Measurements from ENCODE around the gene RIC1.
"Not testable (repeated sequence)": the region's sequence is repeated elsewhere in the genome, so short reads cannot be mapped to it uniquely, and the experiment has no call there.

The RIC1 gene

DNA sequence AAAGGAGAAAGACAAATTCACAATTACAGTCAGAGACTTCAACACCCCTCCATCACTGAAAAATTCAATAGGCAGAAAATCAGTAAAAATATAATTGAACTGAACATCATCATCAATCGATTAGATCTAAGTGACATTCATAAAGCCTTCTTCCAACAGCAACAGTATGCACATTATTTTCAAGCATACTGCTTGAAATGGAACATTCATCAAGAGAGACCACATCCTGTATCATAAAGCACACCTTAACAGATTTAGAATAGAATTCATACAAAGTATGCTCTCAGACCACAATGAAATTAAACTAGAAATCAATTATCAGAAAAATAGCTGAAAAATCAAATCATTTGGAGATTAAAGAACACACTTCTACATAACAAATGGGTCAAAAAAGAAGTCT lies 164.9 kb downstream of the RIC1 start:
- no peak for DNase-seq

DNA sequence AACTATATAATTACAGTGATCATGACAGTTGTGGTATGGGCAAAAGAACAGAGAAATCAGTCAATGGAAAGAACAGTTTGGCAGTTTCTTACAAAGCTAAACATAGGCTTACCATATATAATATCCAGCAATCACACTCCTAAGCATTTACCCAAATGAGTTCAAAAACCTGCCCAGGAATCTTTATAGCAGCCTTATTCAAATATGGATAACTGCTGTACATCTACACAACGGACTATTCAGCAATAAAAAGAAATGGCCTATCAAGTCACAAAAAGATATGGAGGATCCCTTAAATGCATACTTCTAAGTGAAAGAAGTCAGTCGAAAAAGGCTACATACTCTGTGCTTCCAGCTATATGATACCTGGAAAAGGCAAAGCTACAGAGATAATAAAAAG lies 167.4 kb downstream of the RIC1 start:
- DNase-seq: no peak

DNA sequence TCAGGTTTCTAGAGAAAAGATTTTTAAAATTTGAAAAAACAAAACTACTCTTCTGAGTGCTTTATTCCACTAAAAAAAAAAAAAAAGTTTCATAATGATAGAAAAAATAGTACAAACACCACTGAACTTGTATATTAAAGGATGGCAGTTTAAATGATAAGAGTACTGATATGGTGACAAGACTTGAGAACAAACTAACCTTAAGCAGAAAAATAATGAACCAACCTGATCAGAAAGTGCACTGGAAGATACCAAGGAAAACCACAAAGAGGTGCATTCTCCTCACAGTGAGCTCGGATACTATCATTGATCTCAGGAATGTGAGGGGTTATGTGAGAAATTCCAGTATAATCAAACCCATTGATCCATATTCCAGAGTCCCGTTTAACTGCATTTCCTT lies 169.7 kb downstream of the RIC1 start:
- DNase-seq: no peak

DNA sequence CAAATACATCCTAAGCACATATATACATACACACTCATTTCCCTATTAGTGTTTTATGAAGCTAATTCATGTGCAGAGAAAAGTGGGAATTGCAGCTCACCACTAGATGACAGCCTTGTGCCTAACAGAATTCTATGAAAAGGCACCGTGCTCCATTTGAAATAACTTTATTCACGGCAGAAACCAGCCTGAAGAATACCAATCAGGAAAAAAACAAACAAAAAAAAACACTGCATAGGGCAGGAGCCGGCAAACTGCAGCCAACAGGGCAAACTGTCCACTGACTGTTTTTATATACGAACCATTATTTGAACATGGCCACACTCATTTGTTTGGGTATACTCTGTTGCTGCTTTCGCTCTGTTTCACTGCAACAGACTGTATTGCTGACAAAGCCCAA lies 170.4 kb downstream of the RIC1 start:
- peak; percentile 58 for DNase-seq

DNA sequence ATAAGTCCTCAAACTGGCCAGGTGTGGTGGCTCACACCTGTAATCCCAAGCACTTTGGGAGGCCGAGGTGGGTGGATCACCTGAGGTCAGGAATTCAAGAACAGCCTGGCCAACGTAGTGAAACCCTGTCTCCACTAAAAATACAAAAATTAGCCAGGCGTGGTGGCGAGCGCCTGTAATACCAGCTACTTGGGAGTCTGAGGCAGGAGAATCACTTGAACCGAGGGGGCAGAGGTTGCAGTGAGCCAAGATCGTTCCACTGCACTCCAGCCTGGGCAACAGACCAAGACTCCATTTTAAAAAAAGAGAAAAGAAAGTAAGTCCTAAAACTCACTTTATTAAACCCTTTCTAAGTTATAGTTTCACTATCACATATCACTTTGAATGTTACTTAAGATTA lies 171.5 kb downstream of the RIC1 start:
- not testable (repeated sequence) for DNase-seq

DNA sequence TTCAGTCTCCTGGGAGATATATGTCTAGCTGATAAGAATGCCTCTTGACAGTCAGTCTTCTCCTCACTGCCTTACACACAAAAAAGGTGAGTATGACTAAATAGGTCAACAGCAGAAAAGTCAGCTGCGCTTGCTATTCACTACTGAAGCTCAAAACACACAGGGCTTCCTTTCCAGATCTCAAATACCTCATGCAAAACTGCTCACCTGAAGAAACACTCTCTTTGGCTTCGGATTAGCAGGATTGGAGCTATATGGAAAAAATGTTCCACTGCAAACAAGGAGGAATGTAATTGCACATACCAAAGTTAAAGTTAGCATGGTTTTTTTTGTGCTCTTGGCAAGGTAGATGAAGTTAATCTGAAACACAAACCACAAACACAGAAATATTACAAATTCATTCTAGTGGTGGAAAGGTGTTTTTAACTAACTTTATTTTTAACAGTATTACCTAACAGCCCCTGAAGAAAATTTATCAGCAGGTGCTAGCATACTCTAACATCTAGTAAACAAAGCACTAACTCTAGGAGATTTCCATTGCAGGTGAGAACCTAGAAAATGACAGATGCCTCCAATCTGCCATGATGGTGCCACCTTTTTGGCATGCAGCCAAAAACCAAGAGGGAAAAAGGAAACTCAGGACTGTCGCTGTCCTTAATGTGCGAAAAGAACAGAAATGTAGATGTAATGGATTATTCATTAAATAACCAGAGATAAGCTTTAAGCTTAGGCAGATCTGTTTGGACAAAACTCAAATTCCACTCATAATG lies 172.2 kb downstream of the RIC1 start:
- DNase-seq: no peak

DNA sequence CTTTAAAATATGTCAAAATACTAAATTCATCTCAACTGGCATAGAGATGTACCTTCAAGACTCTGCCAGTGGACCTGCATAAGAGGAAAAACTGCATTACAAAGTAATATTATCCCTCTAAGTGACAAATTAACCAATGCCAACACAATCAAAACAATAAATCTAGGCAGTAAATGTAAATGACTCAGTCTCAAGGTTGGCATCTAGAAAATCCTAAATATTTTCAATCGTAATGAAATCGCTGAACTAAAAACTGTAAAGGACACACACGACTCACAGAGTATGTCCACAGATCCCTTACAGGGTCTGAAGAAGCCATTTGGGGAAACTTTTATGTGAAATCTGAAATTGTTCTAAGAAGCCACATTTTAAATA lies 172.8 kb downstream of the RIC1 start:
- no peak for DNase-seq

DNA sequence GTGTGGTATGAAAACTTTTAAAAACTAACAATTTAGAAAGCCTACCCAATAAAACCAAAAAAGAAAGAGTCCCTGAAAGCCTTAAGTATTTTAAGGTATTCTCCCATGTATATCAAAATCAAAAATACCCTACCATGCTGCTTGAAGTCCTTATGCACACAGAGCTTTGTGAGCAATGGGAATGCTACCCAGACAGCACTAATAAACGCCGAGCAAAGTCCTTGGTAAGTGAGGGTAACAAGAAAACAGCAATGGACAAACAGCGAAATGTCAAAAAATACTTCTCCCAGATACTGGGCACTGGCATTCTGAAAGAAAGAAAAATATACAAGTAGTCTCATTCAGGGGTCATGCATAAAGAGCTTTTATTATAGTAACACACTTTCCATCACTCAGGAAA lies 176.6 kb downstream of the RIC1 start:
- DNase-seq: no peak

DNA sequence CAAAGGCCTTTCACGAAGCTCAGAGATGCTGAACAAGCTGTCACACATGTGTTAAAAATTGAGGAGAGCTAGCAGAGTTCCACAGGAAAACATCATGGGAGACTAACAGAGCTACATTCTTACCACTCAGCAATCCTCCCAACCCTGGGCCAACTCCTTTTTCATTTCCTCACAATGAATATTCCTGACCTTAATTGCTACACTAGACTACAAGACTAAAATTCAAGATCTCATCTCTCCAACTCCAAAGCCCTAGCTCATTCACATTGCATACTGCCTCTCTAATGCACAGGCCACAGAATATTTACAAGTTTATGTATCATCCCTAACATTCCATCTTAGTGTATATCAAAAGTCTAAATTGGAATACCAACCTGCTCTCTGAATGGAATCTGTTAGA lies 182.8 kb downstream of the RIC1 start:
- no peak for DNase-seq

DNA sequence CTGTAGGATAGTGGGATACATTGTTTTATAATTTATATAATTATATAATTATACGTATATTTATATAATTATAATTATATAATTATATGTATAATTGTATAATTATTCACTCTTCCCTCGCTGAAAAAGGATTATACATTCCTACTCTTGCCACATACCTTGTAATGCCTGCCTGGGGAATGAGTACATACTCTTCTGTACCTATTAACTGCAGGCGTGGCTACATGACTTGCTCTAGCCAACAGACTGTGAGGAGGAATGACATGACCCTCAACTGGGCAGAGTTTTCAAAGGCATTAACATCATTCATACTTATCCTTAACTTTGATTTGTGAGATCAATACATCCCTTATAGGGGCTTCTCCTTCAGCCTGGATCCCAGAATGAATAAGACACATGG lies 184.9 kb downstream of the RIC1 start:
- DNase-seq: no peak

DNA sequence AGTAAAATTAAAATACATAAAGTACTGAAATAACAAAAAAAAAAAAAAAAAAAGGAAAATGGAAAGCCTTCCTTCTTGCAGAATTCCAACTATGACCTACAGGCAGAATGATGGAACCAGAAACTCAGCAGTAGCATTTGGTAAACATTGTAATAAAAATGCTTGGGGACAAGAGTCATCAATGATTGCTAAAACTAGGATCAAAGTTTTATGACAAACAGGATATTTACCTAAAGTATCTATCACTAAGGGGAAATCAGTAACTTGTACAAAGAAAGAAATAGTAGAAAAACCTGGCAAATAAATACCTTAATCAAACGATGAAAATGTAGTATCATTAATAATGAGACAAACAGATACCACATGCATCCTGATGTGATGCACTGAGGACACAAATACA lies 186.6 kb downstream of the RIC1 start:
- no peak for DNase-seq

DNA sequence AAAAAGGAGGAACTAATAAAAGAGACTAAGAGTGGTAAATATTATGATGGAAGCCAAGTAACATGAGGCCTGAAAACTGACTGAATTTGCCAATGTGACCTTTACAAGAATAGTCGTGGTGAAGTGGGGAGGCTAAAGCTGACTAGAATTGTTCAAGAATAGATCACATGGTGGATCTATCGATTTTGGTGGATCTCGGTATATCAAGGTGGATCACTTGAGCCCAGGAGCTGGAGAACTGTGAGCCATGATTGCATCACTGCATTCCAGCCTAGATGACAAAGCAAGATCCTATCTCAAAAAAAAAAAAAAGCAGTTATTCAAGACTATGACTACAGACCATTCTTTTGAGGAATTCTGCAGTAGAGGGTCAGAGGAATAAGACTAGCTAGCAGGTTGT lies 189.0 kb downstream of the RIC1 start:
- no peak for DNase-seq

DNA sequence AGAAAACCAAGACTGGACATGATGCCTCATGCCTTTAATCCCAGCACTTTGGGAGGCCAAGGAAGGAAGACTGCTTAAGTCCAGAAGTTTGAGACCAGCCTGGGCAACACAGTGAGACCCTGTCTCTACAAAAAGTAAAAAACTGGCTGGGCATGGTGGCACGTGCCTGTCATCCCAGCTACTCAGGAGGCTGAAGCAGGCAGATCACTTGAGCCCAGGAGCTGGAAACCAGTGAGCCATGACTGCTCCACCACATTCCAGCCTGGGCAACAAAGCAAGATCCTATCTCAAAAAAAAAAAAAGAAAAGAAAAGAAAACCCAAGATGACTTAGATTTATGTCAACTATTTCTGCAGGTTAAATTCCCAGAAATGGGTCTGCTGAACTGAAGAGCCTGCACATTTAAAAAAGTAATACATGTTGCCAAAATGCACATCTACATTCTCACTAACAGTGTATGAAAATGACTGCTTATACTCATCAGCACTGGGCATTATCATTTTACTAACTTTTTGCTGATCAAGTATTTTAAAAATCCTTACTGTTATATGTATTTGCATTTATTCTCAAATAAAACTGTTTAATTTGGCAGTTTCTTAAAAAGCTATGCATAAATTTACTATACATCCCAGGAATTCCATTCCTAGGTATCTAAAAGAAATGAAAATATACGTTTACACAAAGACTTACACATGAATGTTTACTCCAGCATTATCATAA lies 189.7 kb downstream of the RIC1 start:
- no peak for DNase-seq

DNA sequence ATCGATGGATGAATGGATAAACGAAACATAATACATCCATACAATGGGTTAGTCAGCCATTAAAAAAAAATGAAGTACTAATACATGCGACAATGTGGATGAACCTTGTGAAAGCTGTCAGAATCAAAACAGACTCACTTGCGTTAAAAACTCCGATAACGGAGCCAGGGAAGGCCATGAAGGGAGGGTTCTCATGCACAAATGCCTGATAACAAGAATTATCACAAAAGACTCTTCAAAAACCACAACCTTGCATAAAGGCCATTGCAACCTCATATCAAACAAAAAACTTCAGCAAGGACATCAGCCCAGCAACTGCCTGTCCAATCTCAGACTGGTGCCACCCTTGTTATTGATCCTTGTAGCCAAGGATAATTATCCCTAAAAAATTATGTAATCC lies 190.3 kb downstream of the RIC1 start:
- no peak for DNase-seq

DNA sequence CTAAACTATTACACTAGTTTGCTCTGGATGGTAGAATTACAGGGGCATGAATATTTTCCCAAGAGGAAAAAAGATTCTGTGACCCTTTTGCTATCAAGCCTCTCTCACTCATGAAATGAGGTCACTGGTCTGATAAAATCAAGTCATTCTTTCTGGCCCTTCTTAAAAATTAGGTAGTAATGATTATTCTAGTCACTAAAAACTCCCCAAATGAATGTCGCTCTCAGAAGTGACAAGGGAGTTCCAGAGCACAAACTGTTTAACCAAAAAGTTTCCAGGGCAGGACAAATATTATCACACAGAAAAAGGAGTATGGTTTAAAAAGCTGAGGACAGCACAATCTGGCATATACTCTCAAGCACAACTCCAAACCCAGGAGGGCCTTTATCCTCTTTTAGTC lies 191.5 kb downstream of the RIC1 start:
- no peak for DNase-seq

DNA sequence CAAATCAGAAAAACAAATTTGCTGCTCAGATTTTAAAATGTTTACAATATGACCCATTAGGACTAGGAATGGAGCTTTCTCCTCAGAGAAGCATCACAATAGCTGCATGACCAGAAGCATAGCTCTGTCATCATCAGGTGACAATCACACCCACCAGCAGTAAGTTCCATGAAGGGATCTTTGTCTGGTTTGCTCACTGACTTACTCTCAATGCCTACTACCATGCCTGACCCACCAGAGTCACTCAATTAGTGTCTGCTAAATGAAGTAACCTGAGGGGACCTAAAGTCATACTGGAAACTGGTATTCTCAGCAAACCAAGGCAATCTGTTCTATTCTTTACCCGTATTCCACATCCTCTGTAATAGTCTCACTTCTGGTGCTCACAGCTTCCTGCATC lies 196.3 kb downstream of the RIC1 start:
- DNase-seq: no peak

All from NCI-H1694 treated with DMSO at 0.1 percent for 48 hours (cell line).